Measurements from ENCODE around the gene TOX3.

Gene TOX3

GRCh38 chr16:52501746-52502145 lies 45.2 kb downstream of the TOX3 start:
- H3K9me3 ChIP-seq: no peaks in the 10 kb centered on the region
- no peak overlapping the region for H3K4me3 ChIP-seq (ENCODE audit: low read depth in 1 of 2, low read length in 1 of 2)
- no peaks in the 10 kb centered on the region for H3K4me1 ChIP-seq (ENCODE audit: control insufficient read depth in 1 of 2, insufficient read depth in 1 of 2, low read depth in 1 of 2, low read length in 1 of 2)
- no peaks in the 10 kb centered on the region for H3K36me3 ChIP-seq
- no peaks in the 10 kb centered on the region for H3K27me3 ChIP-seq
- no peak overlapping the region for H3K27ac ChIP-seq
- TF ChIP-seq CTCF (IDR thresholded peaks at IDR 0.05): no peak

GRCh38 chr16:52500963-52501362 lies 46.0 kb downstream of the TOX3 start:
- H3K4me1 ChIP-seq (ENCODE audit: control insufficient read depth in 1 of 2, insufficient read depth in 1 of 2, low read depth in 1 of 2, low read length in 1 of 2): no peaks in the 10 kb centered on the region

GRCh38 chr16:52499060-52499440 lies 47.9 kb downstream of the TOX3 start:
- H3K27me3 ChIP-seq: no peaks in the 10 kb centered on the region
- no peaks in the 10 kb centered on the region for H3K36me3 ChIP-seq
- H3K9me3 ChIP-seq: no peaks in the 10 kb centered on the region
- no peak overlapping the region for H3K27ac ChIP-seq
- H3K4me1 ChIP-seq (ENCODE audit: control insufficient read depth in 1 of 2, insufficient read depth in 1 of 2, low read depth in 1 of 2, low read length in 1 of 2): no peaks in the 10 kb centered on the region
- no peak for TF ChIP-seq CTCF (IDR thresholded peaks at IDR 0.05)
- no peak overlapping the region for H3K4me3 ChIP-seq (ENCODE audit: low read depth in 1 of 2, low read length in 1 of 2)

More at GRCh38 chr16:52500963-52501362, 46.0 kb downstream of the TOX3 start:
- H3K9me3 ChIP-seq: no peaks in the 10 kb centered on the region
- H3K4me3 ChIP-seq (ENCODE audit: low read depth in 1 of 2, low read length in 1 of 2): no peak overlapping the region
- H3K27me3 ChIP-seq: no peaks in the 10 kb centered on the region
- no peak for TF ChIP-seq CTCF (IDR thresholded peaks at IDR 0.05)
- H3K36me3 ChIP-seq: no peaks in the 10 kb centered on the region
- H3K27ac ChIP-seq: no peak overlapping the region

- no peak for TF ChIP-seq CTCF (IDR thresholded peaks at IDR 0.05)
- H3K4me3 ChIP-seq (ENCODE audit: low read depth in 1 of 2, low read length in 1 of 2): no peak overlapping the region
- no peak overlapping the region for H3K27ac ChIP-seq
- no peaks in the 10 kb centered on the region for H3K27me3 ChIP-seq
- H3K4me1 ChIP-seq (ENCODE audit: control insufficient read depth in 1 of 2, insufficient read depth in 1 of 2, low read depth in 1 of 2, low read length in 1 of 2): no peaks in the 10 kb centered on the region
- no peaks in the 10 kb centered on the region for H3K9me3 ChIP-seq
- H3K36me3 ChIP-seq: no peaks in the 10 kb centered on the region
Measured at GRCh38 chr16:52498328-52499059, 48.4 kb downstream of the TOX3 start.

- Histone ChIP-seq H3K27ac (no peak overlapping the region), H3K4me3 (ENCODE audit: low read depth in 1 of 2, low read length in 1 of 2) (no peak overlapping the region), H3K27me3 (no peaks in the 10 kb centered on the region), H3K36me3 (no peaks in the 10 kb centered on the region), H3K4me1 (ENCODE audit: control insufficient read depth in 1 of 2, insufficient read depth in 1 of 2, low read depth in 1 of 2, low read length in 1 of 2) (no peaks in the 10 kb centered on the region), H3K9me3 (no peaks in the 10 kb centered on the region)
- TF ChIP-seq CTCF (IDR thresholded peaks at IDR 0.05): no peak
Measured at GRCh38 chr16:52497067-52497816, 49.7 kb downstream of the TOX3 start.
